Caco-2 (cell line): ENCODE data around the gene LAS1L. TPM values are rescaled to one million over a fixed set of nuclear protein-coding genes. Genes with fewer than 3 reads are reported as not detected.

Source experiments
- Bru-seq: library from RNA; stranded (reverse); fragments of 400-500 nt; gene quantifications from one replicate; lab custom pipeline; 2021; lab: Mats Ljungman, UMichigan
- BruChase-seq, 2 experiments: library from RNA; stranded (reverse); fragments of 400-500 nt; gene quantifications; one replicate each; lab custom pipeline; 2021; lab: Mats Ljungman, UMichigan
- BruUV-seq: library from RNA; stranded (reverse); fragments of 400-500 nt; replicated peaks from 2 replicates; lab custom pipeline; 2021; lab: Mats Ljungman, UMichigan
- CTCF ChIA-PET: fragments of 300-600 bp; sonication (Branson Sonifier 250); formaldehyde crosslinking; loops from one replicate; lab custom pipeline; 2022; ENCODE audit warnings: antibody characterized with exemption; lab: Charles Lee
- POLR2A ChIA-PET: fragments of 300-600 bp; sonication (Branson Sonifier 250); formaldehyde crosslinking; loops from one replicate; lab custom pipeline; 2022; ENCODE audit warnings: antibody characterized with exemption; lab: Charles Lee
- DNase-seq, 2 experiments: peaks; one replicate each; pipeline versions ENCODE4 v3.0.0 to v3.0.0-alpha.2; 2020 to 2022
- H3K27me3 ChIP-seq: replicated peaks from 2 replicates; pipeline ENCODE4 v1.6.0; 2011; ENCODE audit warnings: low read length; ENCODE audit not compliant: control insufficient read depth, insufficient read depth
- H3K36me3 ChIP-seq: 2 replicates; pipeline ENCODE4 v1.5.1; 2011; ENCODE audit warnings: low read length; ENCODE audit not compliant: control insufficient read depth, insufficient read depth
- H3K4me1 ChIP-seq: fragments of 250-450 bp; sonication (Bioruptor Pico); 2 replicates; pipeline ENCODE4 v1.5.1; 2020; ENCODE audit warnings: mild to moderate bottlenecking
- H3K4me3 ChIP-seq: 2 replicates; pipeline ENCODE4 v1.5.1; 2011; ENCODE audit warnings: low read depth, mild to moderate bottlenecking, control low read depth, low read length
- H3K9me3 ChIP-seq: fragments of 250-450 bp; sonication (Bioruptor Pico); 2 replicates; pipeline ENCODE4 v1.5.1; 2020; ENCODE audit warnings: mild to moderate bottlenecking, moderate library complexity
- H3K27ac Mint-ChIP-seq: one replicate; pipeline ENCODE4 v1.8.0; 2022; ENCODE audit warnings: mixed read lengths; ENCODE audit not compliant: unreplicated experiment
- H3K27me3 Mint-ChIP-seq: one replicate; pipeline ENCODE4 v1.8.0; 2022; ENCODE audit warnings: mixed read lengths; ENCODE audit not compliant: insufficient read depth, unreplicated experiment
- H3K36me3 Mint-ChIP-seq: one replicate; pipeline ENCODE4 v1.8.0; 2022; ENCODE audit warnings: mild to moderate bottlenecking, mixed read lengths; ENCODE audit not compliant: insufficient read depth, unreplicated experiment
- H3K4me1 Mint-ChIP-seq: one replicate; pipeline ENCODE4 v1.8.0; 2022; ENCODE audit warnings: low read depth, mixed read lengths; ENCODE audit not compliant: unreplicated experiment
- H3K4me3 Mint-ChIP-seq: one replicate; pipeline ENCODE4 v1.8.0; 2022; ENCODE audit warnings: mild to moderate bottlenecking, moderate library complexity, mixed read lengths; ENCODE audit not compliant: unreplicated experiment
- H3K9me3 Mint-ChIP-seq: one replicate; pipeline ENCODE4 v1.8.0; 2022; ENCODE audit warnings: mixed read lengths; ENCODE audit not compliant: unreplicated experiment
- CTCF ChIP-seq, 2 experiments: fragments of 200-600 bp in 1 of 2; IDR thresholded peaks; 1 replicate in 1 of 2; 2 replicates in 1 of 2; pipeline versions ENCODE4 v1.5.1 to v1.8.0; 2011 to 2022; ENCODE audit warnings: antibody characterized with exemption in 1 of 2, control low read depth in 1 of 2, inconsistent platforms in 1 of 2, low read depth in 1 of 2, low read length in 1 of 2, mild to moderate bottlenecking in 1 of 2, moderate library complexity in 1 of 2; ENCODE audit not compliant: insufficient read depth in 1 of 2, severe bottlenecking in 1 of 2, unreplicated experiment in 1 of 2
- intact Hi-C: fragments of 100-400 bp; cut with micrococcal nuclease; formaldehyde crosslinking; loops from one replicate; pipeline ENCODE4 v1.10.0; 2022; ENCODE audit not compliant: unreplicated experiment
- long read RNA-seq: library from polyadenylated mRNA; stranded (forward); transcript quantifications from one replicate; pipeline ENCODE4 v2.0.0, GENCODE V29; 2022
- total RNA-seq: library from RNA; stranded (reverse); gene quantifications from 2 replicates; pipeline ENCODE4 v1.2.3, GENCODE V29; 2022

Gene LAS1L
- total RNA-seq (42.2 and 43.1 TPM in 2 replicates), Bru-seq, nascent RNA (percentile 72 among the genes with signal in this experiment), BruChase-seq, experiment 1, labeled RNA remaining after a 2-hour chase (percentile 73 among the genes with signal in this experiment), BruChase-seq, experiment 2, labeled RNA remaining after a 6-hour chase (percentile 80 among the genes with signal in this experiment)
- long read RNA-seq, transcript LAS1L-201 (12 exons, 2,261 nt), result minor isoform, 6 of 156 reads
- long read RNA-seq, transcript LAS1L-202 (13 exons, 2,386 nt), result major isoform, 110 of 156 reads
- long read RNA-seq, transcript LAS1L-203 (14 exons, 2,439 nt), result minor isoform, 10 of 156 reads
- long read RNA-seq, partial matches to known transcripts, result 8 of 156 reads
- long read RNA-seq, other reads (novel, unspliced or antisense), result 22 of 156 reads

DNA sequence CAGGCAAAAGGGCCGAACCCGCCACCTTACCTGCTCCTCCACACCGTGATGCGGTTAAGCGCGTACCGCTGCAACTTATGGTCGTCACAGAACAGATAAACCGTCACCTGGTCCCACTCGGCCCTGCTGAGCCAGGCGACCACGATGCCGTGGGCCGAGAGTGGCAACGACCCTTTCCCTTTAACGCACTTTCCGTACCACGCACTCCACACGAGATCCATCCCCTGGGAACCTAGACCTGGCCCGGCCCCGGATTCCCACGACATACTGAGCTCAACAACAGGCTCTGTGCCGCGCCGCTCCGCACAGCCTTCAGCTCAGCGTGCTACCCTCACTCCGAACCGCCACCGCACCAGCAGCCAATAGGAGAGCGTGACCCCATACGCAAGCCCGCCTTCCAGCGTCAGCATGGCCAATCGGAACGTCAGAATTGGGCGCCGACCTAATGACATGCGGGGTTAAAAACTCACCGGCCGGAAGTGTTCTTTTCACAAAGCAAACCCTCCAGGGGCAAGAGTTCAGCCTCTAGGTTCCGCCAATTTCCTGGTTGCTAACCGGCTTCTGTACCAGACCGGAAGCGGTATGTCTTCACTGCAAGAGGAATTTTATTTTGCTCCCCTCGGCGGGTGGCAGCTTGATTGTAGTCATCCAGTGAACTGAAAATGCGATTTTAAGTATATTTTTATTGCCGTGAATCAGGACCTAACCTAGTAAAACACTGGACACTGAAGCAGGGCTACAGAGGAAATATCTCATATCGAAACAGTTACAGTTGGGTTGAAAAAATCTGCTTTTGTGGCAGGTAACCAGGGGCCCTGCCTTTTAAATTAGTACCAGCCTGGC, at the start of gene LAS1L:
TSS of gene LAS1L (minus strand) at position 338 of the 843 bp plus-strand sequence. CDS start at position 266, 72 bp downstream.
- Histone ChIP-seq H3K9me3 (no peaks in the 10 kb centered on the region), H3K4me3 (peak within 1 kb of the TSS; percentile 67), H3K27me3 (no peaks in the 10 kb centered on the region), H3K36me3 (no peaks in the 10 kb centered on the region), H3K4me1 (no peaks in the 10 kb centered on the region)
- H3K27me3 Mint-ChIP-seq, result no peaks in the 10 kb centered on the region
- BruUV-seq, result no TSS peak
- peaks cover 16% of the 10 kb centered on the region for H3K36me3 Mint-ChIP-seq
- H3K4me1 Mint-ChIP-seq, result no peaks in the 10 kb centered on the region
- peak within 1 kb of the TSS; percentile 90 for H3K27ac Mint-ChIP-seq
- peak within 1 kb of the TSS; percentile 97 for H3K4me3 Mint-ChIP-seq
- POLR2A ChIA-PET, result no interaction called here
- CTCF ChIA-PET, result no interaction called here
- no peaks in the 10 kb centered on the region for H3K9me3 Mint-ChIP-seq
- intact Hi-C loops, result no loop called here
- TF ChIP-seq CTCF (IDR thresholded peaks at IDR 0.05; ENCODE audit: insufficient read depth in 1 of 2, low read depth in 1 of 2, low read length in 1 of 2, severe bottlenecking in 1 of 2, unreplicated experiment in 1 of 2), result no peak
- peak; percentile 91 to 92 for DNase-seq

- no peaks in the 10 kb centered on the region for H3K36me3 ChIP-seq
- Mint-ChIP-seq H3K9me3 (no peaks in the 10 kb centered on the region), H3K27ac (no peak overlapping the region), H3K36me3 (no peaks in the 10 kb centered on the region), H3K4me3 (no peak overlapping the region), H3K27me3 (peaks cover 3% of the 10 kb centered on the region), H3K4me1 (no peaks in the 10 kb centered on the region)
- intact Hi-C loops, result loop anchor here (1.0 to 5.0 kb wide), 4 partner anchors 404 to 1149 kb away; no protein-coding TSS in a partner anchor
- no peaks in the 10 kb centered on the region for H3K9me3 ChIP-seq
- BruUV-seq, result no TSS peak
- H3K4me3 ChIP-seq, result no peak overlapping the region
- no peak for DNase-seq
- TF ChIP-seq CTCF (IDR thresholded peaks at IDR 0.05; ENCODE audit: insufficient read depth in 1 of 2, low read depth in 1 of 2, low read length in 1 of 2, severe bottlenecking in 1 of 2, unreplicated experiment in 1 of 2), result no peak
- no peaks in the 10 kb centered on the region for H3K27me3 ChIP-seq
- no peaks in the 10 kb centered on the region for H3K4me1 ChIP-seq
- POLR2A ChIA-PET, result no interaction called here
- CTCF ChIA-PET, result no interaction called here
Observed at GRCh38 chrX:65582450-65583082, 48.0 kb upstream of the LAS1L start.
